Umbilical cord (tissue), 1 donor: ENCODE measurements around the gene PEPD. TPM values are rescaled to one million over a fixed set of nuclear protein-coding genes. Genes with fewer than 3 reads are reported as not detected.

Experiments used
- total RNA-seq: library from RNA; depleted of rRNA; stranded (reverse); fragments of >200 nt; gene quantifications from one replicate; pipeline ENCODE4 v1.2.3, GENCODE V29; 2014; ENCODE audit warnings: low replicate concordance; ENCODE audit not compliant: insufficient read depth

Gene PEPD
- total RNA-seq, 1 donor from 2014 or later = 32.3 TPM

Other genes starting within 250 kb of the PEPD start
- gene CEBPA, start 219.3 kb downstream of the PEPD start, total RNA-seq = 7.5 TPM
- 31.8 TPM for gene CEBPG, start 148.1 kb downstream of the PEPD start, total RNA-seq
- gene CHST8, start 100.2 kb upstream of the PEPD start, total RNA-seq = not detected